Activated B cell treated with CpG ODN at 0.5 μM for 24 hours (primary cell): ENCODE results near the gene SEPHS1. TPM values are rescaled to one million over a fixed set of nuclear protein-coding genes. Genes with fewer than 3 reads are reported as not detected.

ENCODE experiments used
- ATAC-seq: fragments of 200-7000 bp; cut with Tn5 transposase; one replicate; pipeline ENCODE4 v1.10.0; 2021; ENCODE audit warnings: low read depth, mild to moderate bottlenecking, moderate library complexity
- CTCF ChIA-PET: fragments of 350-600 bp; sonication (Branson Sonifier 250); formaldehyde crosslinking; loops from one replicate; lab custom pipeline; 2021; ENCODE audit warnings: antibody characterized with exemption; lab: Charles Lee
- POLR2A ChIA-PET: fragments of 350-600 bp; sonication (Branson Sonifier 250); formaldehyde crosslinking; loops from one replicate; lab custom pipeline; 2021; ENCODE audit warnings: antibody characterized with exemption; lab: Charles Lee
- DNase-seq: peaks from one replicate; pipeline ENCODE4 v3.0.0; 2022
- H3K27ac Mint-ChIP-seq: one replicate; pipeline ENCODE4 v1.8.0; 2020; ENCODE audit warnings: mixed read lengths
- H3K27me3 Mint-ChIP-seq: one replicate; pipeline ENCODE4 v1.8.0; 2021; ENCODE audit warnings: mixed read lengths
- H3K36me3 Mint-ChIP-seq: one replicate; pipeline ENCODE4 v1.8.0; 2021; ENCODE audit warnings: low read depth, mixed read lengths
- H3K4me1 Mint-ChIP-seq: one replicate; pipeline ENCODE4 v1.8.0; 2021; ENCODE audit warnings: mixed read lengths
- H3K4me3 Mint-ChIP-seq: one replicate; pipeline ENCODE4 v1.8.0; 2020; ENCODE audit warnings: mild to moderate bottlenecking, mixed read lengths
- H3K9me3 Mint-ChIP-seq: one replicate; pipeline ENCODE4 v1.8.0; 2020; ENCODE audit warnings: mixed read lengths
- intact Hi-C: fragments of 100-400 bp; cut with micrococcal nuclease; formaldehyde crosslinking; loops from one replicate; pipeline ENCODE4 v1.15.1; 2024
- total RNA-seq: library from RNA; stranded (reverse); gene quantifications from 2 replicates; pipeline ENCODE4 v1.2.3, GENCODE V29; 2022
- TF ChIP-seq, protein P1 (sequence below): fragments of 200-600 bp; IDR thresholded peaks from one replicate; pipeline ENCODE4 v1.8.0; 2022; ENCODE audit warnings: antibody characterized with exemption, mild to moderate bottlenecking

Gene SEPHS1
- total RNA-seq, 1 donor from 2014 or later, result 36.7 TPM

DNA sequence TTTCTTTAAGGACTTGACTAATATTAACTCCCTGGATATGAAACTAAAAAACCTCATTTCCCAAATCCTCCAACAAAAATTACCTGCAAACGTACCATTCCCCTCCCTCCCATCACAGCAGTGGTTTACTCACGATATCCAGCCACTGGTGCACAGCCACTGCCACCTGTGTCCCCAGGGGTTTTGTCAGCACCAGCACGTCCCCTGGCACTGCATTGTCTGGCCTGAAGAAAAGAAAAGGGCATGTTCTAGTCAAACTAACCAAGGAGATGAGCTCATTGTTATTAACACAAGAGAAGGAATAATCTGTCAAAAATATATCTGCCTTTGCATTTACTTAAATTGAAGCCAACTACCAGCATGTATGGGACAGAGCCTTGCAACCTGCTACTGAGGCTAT lies 18.5 kb downstream of the SEPHS1 start:
- intact Hi-C loops, result no loop called here
- H3K4me1 Mint-ChIP-seq, result peaks cover 3% of the 10 kb centered on the region
- POLR2A ChIA-PET, result no interaction called here
- peaks cover 82% of the 10 kb centered on the region for H3K36me3 Mint-ChIP-seq
- CTCF ChIA-PET, result no interaction called here
- H3K27me3 Mint-ChIP-seq, result no peaks in the 10 kb centered on the region
- TF ChIP-seq, protein P1, sequence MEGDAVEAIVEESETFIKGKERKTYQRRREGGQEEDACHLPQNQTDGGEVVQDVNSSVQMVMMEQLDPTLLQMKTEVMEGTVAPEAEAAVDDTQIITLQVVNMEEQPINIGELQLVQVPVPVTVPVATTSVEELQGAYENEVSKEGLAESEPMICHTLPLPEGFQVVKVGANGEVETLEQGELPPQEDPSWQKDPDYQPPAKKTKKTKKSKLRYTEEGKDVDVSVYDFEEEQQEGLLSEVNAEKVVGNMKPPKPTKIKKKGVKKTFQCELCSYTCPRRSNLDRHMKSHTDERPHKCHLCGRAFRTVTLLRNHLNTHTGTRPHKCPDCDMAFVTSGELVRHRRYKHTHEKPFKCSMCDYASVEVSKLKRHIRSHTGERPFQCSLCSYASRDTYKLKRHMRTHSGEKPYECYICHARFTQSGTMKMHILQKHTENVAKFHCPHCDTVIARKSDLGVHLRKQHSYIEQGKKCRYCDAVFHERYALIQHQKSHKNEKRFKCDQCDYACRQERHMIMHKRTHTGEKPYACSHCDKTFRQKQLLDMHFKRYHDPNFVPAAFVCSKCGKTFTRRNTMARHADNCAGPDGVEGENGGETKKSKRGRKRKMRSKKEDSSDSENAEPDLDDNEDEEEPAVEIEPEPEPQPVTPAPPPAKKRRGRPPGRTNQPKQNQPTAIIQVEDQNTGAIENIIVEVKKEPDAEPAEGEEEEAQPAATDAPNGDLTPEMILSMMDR, result no peak
- no peak overlapping the region for H3K27ac Mint-ChIP-seq
- ATAC-seq, result no peak
- H3K9me3 Mint-ChIP-seq, result no peaks in the 10 kb centered on the region
- no peak overlapping the region for H3K4me3 Mint-ChIP-seq
- no peak for DNase-seq

DNA sequence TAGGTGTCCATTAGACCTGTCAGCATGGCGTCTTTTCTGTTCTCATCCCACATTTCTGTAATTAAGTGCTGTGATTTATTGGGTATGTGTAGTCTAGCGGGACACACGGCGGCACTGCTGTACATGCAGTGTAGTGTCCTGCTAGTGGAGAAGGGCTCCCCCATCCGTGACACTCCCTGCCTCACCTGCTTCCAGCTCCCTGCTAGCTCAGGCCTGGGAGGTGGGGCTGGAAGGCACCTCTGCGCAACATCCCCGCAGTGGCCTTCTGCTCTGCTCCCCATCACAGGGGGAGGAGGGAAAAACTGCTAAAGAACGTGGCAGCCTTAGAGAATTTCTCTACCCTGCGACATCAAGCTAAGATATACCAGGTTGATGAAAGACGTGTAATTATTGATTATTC lies 19.5 kb downstream of the SEPHS1 start:
- CTCF ChIA-PET, result interaction anchor here (2.1 kb wide), 1 partner anchor 26 kb away, joined by 6 read pairs; no protein-coding TSS in a partner anchor
- H3K27ac Mint-ChIP-seq, result no peak overlapping the region

DNA sequence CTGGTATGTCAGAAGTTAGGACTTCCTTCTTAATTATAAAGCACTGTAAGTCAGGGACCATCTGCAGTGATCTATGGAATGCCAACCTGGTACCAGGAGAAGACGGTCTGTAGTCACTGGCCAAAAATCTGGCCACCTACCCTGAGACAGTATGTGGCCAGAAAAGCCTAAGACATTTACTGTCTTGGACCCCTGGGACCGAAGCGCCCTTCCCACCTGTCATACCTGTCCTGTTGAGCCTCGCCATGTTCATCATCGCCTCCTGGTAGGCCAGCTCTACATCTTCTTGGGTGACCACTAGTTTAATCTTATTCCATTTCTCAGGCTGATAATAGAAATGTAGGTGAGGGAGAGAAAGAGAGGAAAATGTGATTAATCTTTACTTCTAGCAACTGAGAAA lies 20.0 kb downstream of the SEPHS1 start:
- Mint-ChIP-seq H3K27me3 (no peaks in the 10 kb centered on the region), H3K36me3 (peaks cover 84% of the 10 kb centered on the region), H3K9me3 (no peaks in the 10 kb centered on the region), H3K4me1 (peaks cover 3% of the 10 kb centered on the region), H3K4me3 (no peak overlapping the region), H3K27ac (no peak overlapping the region)
- POLR2A ChIA-PET, result no interaction called here
- DNase-seq, result no peak
- TF ChIP-seq, protein P1, result no peak
- intact Hi-C loops, result no loop called here
- CTCF ChIA-PET, result interaction anchor here (2.1 kb wide), 1 partner anchor 25 kb away, joined by 6 read pairs; no protein-coding TSS in a partner anchor
- no peak for ATAC-seq

More for the DNA sequence above, 19.5 kb downstream of the SEPHS1 start:
- TF ChIP-seq, protein P1, result no peak
- POLR2A ChIA-PET, result no interaction called here
- H3K4me1 Mint-ChIP-seq, result peaks cover 3% of the 10 kb centered on the region
- ATAC-seq (no peak), DNase-seq (no peak)
- no peaks in the 10 kb centered on the region for H3K27me3 Mint-ChIP-seq
- no peaks in the 10 kb centered on the region for H3K9me3 Mint-ChIP-seq
- intact Hi-C loops, result no loop called here
- peaks cover 85% of the 10 kb centered on the region for H3K36me3 Mint-ChIP-seq
- no peak overlapping the region for H3K4me3 Mint-ChIP-seq

DNA sequence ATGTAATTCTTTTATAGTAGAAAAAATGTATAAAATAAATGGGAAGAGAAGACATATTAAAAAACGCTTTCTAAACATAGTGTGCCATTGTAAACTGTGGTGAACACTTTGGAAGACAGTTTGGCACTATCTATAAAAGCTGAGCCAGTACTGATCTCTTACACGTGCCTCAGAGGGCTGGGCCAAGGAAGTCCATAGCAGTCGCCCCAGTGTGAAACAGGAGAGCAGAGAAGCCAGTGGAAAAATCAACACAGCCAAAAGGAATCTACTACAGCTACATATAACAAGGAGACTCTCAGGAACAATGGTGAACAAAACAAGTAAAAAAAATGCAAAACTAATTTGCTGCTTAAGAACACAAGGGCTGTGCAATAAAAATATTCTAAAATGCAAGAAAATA lies 20.6 kb downstream of the SEPHS1 start:
- no peak overlapping the region for H3K27ac Mint-ChIP-seq
- no peak for DNase-seq
- H3K9me3 Mint-ChIP-seq, result no peaks in the 10 kb centered on the region
- no peak overlapping the region for H3K4me3 Mint-ChIP-seq
- H3K36me3 Mint-ChIP-seq, result peaks cover 87% of the 10 kb centered on the region
- no peak for ATAC-seq
- ChIA-PET POLR2A (no interaction called here), CTCF (interaction anchor here (2.1 kb wide), 1 partner anchor 24 kb away, joined by 6 read pairs; no protein-coding TSS in a partner anchor)
- no peaks in the 10 kb centered on the region for H3K27me3 Mint-ChIP-seq
- TF ChIP-seq, protein P1, result no peak
- peaks cover 3% of the 10 kb centered on the region for H3K4me1 Mint-ChIP-seq
- intact Hi-C loops, result no loop called here

DNA sequence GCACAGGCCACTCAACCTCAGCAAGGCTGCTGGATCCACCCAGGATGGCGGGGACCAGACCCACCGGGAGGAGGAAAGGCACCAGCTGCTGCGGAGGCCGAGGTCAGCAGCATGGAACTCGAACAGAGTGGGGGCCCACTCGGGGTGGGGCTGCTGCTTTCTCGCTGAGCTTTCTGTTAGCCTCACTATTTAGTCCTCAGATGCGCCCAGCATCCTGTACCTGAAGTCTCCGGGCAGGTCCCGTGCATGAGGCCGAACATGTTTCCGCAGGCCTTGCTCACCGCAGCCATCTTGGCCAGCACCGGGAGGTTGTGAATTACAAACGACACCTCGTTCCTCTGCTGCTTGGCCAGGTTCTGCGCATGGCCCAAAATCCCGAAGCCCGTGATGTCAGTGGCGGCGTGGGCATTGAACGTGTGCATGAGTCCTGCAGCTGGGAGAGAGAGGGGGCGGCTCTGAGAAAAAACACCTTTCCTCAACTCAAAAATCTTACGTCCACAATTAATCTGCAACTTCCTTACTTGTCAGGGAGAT lies 25.4 kb downstream of the SEPHS1 start:
- Mint-ChIP-seq H3K4me1 (no peaks in the 10 kb centered on the region), H3K27me3 (no peaks in the 10 kb centered on the region), H3K4me3 (no peak overlapping the region), H3K36me3 (peaks cover 72% of the 10 kb centered on the region), H3K9me3 (no peaks in the 10 kb centered on the region), H3K27ac (no peak overlapping the region)
- POLR2A ChIA-PET, result no interaction called here
- intact Hi-C loops, result no loop called here
- ATAC-seq, result no peak
- DNase-seq, result no peak
- TF ChIP-seq, protein P1, result no peak
- CTCF ChIA-PET, result no interaction called here
